Measurements from ENCODE around the gene MMP10.

The MMP10 gene

GRCh38 chr11:102724904-102725500 is 55.4 kb downstream of the MMP10 start, which contains the start of gene MMP8:
MMP8 (minus strand) TSS chr11:102724954; CDS start chr11:102724855, 99 bp downstream.
- DNase-seq: no peak

GRCh38 chr11:102722821-102723220 is 57.6 kb downstream of the MMP10 start:
- no peak for DNase-seq

Data from CD4-positive, alpha-beta T cell treated with Interleukin-21 for 1 hour (primary cell).